Islet precursor cell (in vitro differentiated cells): Measurements from ENCODE around the gene PXDN.

ENCODE experiments used
- DNase-seq: peaks from one replicate; pipeline ENCODE4 v3.0.0-alpha.2; 2018

The PXDN gene

GRCh38 chr2:1647417-1648240 lies 96.7 kb downstream of the PXDN start:
- DNase-seq, result no peak

GRCh38 chr2:1645761-1646476 lies 98.4 kb downstream of the PXDN start:
- peak; percentile 88 for DNase-seq

- peak; percentile 23 for DNase-seq
These were observed 99.9 kb downstream of the PXDN start for GRCh38 chr2:1644427-1644826.

GRCh38 chr2:1642993-1643619 lies 101.2 kb downstream of the PXDN start:
- peak; percentile 48 for DNase-seq

- no peak for DNase-seq
These were observed 102.1 kb downstream of the PXDN start for GRCh38 chr2:1642066-1642861.

GRCh38 chr2:1641523-1641922 lies 102.8 kb downstream of the PXDN start:
- DNase-seq, result no peak

- peak; percentile 38 for DNase-seq
These were observed 103.8 kb downstream of the PXDN start for GRCh38 chr2:1640301-1641135.

GRCh38 chr2:1639086-1639858 lies 105.0 kb downstream of the PXDN start:
- peak; percentile 42 for DNase-seq

GRCh38 chr2:1638281-1638860 lies 105.9 kb downstream of the PXDN start:
- DNase-seq, result peak; percentile 43

- peak; percentile 43 for DNase-seq
These were observed 107.4 kb downstream of the PXDN start for GRCh38 chr2:1636791-1637415.

GRCh38 chr2:1635823-1636222 lies 108.5 kb downstream of the PXDN start:
- no peak for DNase-seq

- no peak for DNase-seq
These were observed 109.5 kb downstream of the PXDN start for GRCh38 chr2:1634681-1635341.

GRCh38 chr2:1633936-1634587 lies 110.3 kb downstream of the PXDN start:
- no peak for DNase-seq

GRCh38 chr2:1633092-1633671 lies 111.1 kb downstream of the PXDN start:
- no peak for DNase-seq

GRCh38 chr2:1632510-1632909 lies 111.8 kb downstream of the PXDN start:
- DNase-seq, result no peak

- no peak for DNase-seq
These were observed 112.3 kb downstream of the PXDN start for GRCh38 chr2:1632002-1632348.

- no peak for DNase-seq
These were observed 112.9 kb downstream of the PXDN start for GRCh38 chr2:1631292-1632001.

- no peak for DNase-seq
These were observed 115.4 kb downstream of the PXDN start for GRCh38 chr2:1628893-1629292.
